Gastrocnemius medialis (tissue), 4 donors: Measurements from ENCODE around the gene TXLNB.

Experiments used
- POLR2A ChIP-seq, 2 donors: fragments of 450-650 bp; IDR thresholded peaks; one replicate each; pipeline ENCODE4 v1.6.1; 2017; ENCODE audit warnings: antibody characterized with exemption in 2 of 2, mild to moderate bottlenecking in 2 of 2, moderate library complexity in 2 of 2
- TF ChIP-seq, protein P1 (sequence below), 5 experiments: fragments of 450-650 bp in 3 of 5; fragments of 200-600 bp in 2 of 5; sonication (generic) in 2 of 5; IDR thresholded peaks in 4 of 5; conservative IDR thresholded peaks in 1 of 5; 1 replicate in 4 of 5; 2 replicates in 1 of 5; pipeline ENCODE4 v1.5.1; 2016 to 2019; ENCODE audit warnings: antibody characterized with exemption in 5 of 5, mild to moderate bottlenecking in 3 of 5, moderate library complexity in 3 of 5

DNA sequence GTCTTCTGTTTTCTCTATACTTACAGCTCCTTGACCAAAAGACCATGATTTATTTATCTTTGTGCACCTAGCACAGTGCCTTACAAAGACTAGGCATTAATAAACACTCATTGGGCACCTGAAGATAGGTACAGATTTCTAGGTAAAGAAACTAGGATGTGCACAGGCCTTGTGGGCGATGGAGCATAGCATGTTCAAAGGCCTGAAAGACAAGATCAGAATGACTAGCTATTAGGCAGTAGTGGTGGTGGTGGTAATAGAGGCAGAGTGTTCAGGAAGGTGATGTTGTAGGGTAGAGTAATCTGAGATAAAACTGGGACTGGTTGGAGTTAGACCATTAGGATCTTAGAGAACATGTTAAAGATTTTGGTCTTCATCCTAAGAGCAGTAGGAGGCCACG lies 3.9 kb downstream of the TXLNB start:
- TF ChIP-seq, protein P1, sequence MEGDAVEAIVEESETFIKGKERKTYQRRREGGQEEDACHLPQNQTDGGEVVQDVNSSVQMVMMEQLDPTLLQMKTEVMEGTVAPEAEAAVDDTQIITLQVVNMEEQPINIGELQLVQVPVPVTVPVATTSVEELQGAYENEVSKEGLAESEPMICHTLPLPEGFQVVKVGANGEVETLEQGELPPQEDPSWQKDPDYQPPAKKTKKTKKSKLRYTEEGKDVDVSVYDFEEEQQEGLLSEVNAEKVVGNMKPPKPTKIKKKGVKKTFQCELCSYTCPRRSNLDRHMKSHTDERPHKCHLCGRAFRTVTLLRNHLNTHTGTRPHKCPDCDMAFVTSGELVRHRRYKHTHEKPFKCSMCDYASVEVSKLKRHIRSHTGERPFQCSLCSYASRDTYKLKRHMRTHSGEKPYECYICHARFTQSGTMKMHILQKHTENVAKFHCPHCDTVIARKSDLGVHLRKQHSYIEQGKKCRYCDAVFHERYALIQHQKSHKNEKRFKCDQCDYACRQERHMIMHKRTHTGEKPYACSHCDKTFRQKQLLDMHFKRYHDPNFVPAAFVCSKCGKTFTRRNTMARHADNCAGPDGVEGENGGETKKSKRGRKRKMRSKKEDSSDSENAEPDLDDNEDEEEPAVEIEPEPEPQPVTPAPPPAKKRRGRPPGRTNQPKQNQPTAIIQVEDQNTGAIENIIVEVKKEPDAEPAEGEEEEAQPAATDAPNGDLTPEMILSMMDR (IDR thresholded peaks at IDR 0.05 in 4 of 5, conservative IDR thresholded peaks at IDR 0.05 in 1 of 5), result no peak
- no peak for TF ChIP-seq POLR2A (IDR thresholded peaks at IDR 0.05)
